Astrocyte (in vitro differentiated cells and primary cell): ENCODE results near the gene ZNF609. TPM values are rescaled to one million over a fixed set of nuclear protein-coding genes. Genes with fewer than 3 reads are reported as not detected.
A peak's percentile ranks its signal among the peaks of the same experiment; 100 is the strongest.

ENCODE experiments used
- DNase-seq: peaks from one replicate; pipeline ENCODE4 v3.0.0-alpha.2; 2010; ENCODE audit warnings: low read depth
- FAIRE-seq: peaks from 2 replicates; lab custom pipeline; 2011; peaks lifted over from hg19 to GRCh38; lab: Jason Lieb, UNC
- H2AFZ ChIP-seq: 2 replicates; pipeline ENCODE4 v1.6.0; 2012; ENCODE audit warnings: low read depth, low read length, inconsistent platforms
- H3K27ac ChIP-seq: 2 replicates; pipeline ENCODE4 v1.5.1; 2011; ENCODE audit warnings: low read depth, low read length, inconsistent platforms
- H3K27me3 ChIP-seq: 2 replicates; pipeline ENCODE4 v1.6.0; 2011; ENCODE audit warnings: low read length, inconsistent platforms; ENCODE audit not compliant: insufficient read depth
- H3K36me3 ChIP-seq: 2 replicates; pipeline ENCODE4 v1.5.1; 2011; ENCODE audit warnings: low read length, inconsistent platforms; ENCODE audit not compliant: insufficient read depth
- H3K4me1 ChIP-seq: 2 replicates; pipeline ENCODE4 v1.5.1; 2011; ENCODE audit warnings: low read length, inconsistent platforms; ENCODE audit not compliant: insufficient read depth
- H3K4me2 ChIP-seq: 2 replicates; pipeline ENCODE4 v1.6.0; 2012; ENCODE audit warnings: low read length, inconsistent platforms
- H3K4me3 ChIP-seq: 2 replicates; pipeline ENCODE4 v1.5.1; 2011; ENCODE audit warnings: low read depth, mild to moderate bottlenecking, low read length, inconsistent platforms; ENCODE audit not compliant: insufficient read depth
- H3K79me2 ChIP-seq: 2 replicates; pipeline ENCODE4 v1.6.0; 2012; ENCODE audit warnings: mild to moderate bottlenecking, low read length, inconsistent platforms; ENCODE audit not compliant: insufficient read depth
- H3K9ac ChIP-seq: 2 replicates; pipeline ENCODE4 v1.6.0; 2012; ENCODE audit warnings: mild to moderate bottlenecking, low read length, inconsistent platforms
- H3K9me3 ChIP-seq: 2 replicates; pipeline ENCODE4 v1.5.1; 2012; ENCODE audit warnings: low read depth, mild to moderate bottlenecking, low read length, inconsistent platforms; ENCODE audit not compliant: insufficient read depth
- H4K20me1 ChIP-seq: 2 replicates; pipeline ENCODE4 v1.6.0; 2012; ENCODE audit warnings: low read length, inconsistent platforms; ENCODE audit not compliant: insufficient read depth
- H3K27ac Mint-ChIP-seq: one replicate; pipeline ENCODE4 v1.8.0; 2021; ENCODE audit warnings: mild to moderate bottlenecking, mixed read lengths; ENCODE audit not compliant: unreplicated experiment
- H3K27me3 Mint-ChIP-seq: one replicate; pipeline ENCODE4 v1.8.0; 2021; ENCODE audit warnings: low read depth, mixed read lengths; ENCODE audit not compliant: unreplicated experiment
- H3K36me3 Mint-ChIP-seq: one replicate; pipeline ENCODE4 v1.8.0; 2021; ENCODE audit warnings: low read depth, mixed read lengths; ENCODE audit not compliant: unreplicated experiment
- H3K4me1 Mint-ChIP-seq: one replicate; pipeline ENCODE4 v1.8.0; 2021; ENCODE audit warnings: low read depth, mixed read lengths; ENCODE audit not compliant: unreplicated experiment
- H3K4me3 Mint-ChIP-seq: one replicate; pipeline ENCODE4 v1.8.0; 2021; ENCODE audit warnings: mild to moderate bottlenecking, moderate library complexity, mixed read lengths; ENCODE audit not compliant: unreplicated experiment
- H3K9me3 Mint-ChIP-seq: one replicate; pipeline ENCODE4 v1.8.0; 2021; ENCODE audit warnings: mild to moderate bottlenecking, mixed read lengths; ENCODE audit not compliant: unreplicated experiment
- CTCF ChIP-seq: IDR thresholded peaks from 2 replicates; pipeline ENCODE4 v1.5.1; 2011; ENCODE audit warnings: low read depth, mild to moderate bottlenecking, inconsistent platforms, low read length, moderate library complexity; ENCODE audit not compliant: insufficient read depth
- EZH2 ChIP-seq: IDR thresholded peaks from 2 replicates; pipeline ENCODE4 v1.6.1; 2012; ENCODE audit warnings: mild to moderate bottlenecking, low read length, inconsistent platforms; ENCODE audit not compliant: insufficient read depth
- total RNA-seq: library from RNA; stranded (reverse); gene quantifications from 2 replicates; pipeline ENCODE4 v1.2.1, GENCODE V29; 2021

The ZNF609 gene
- total RNA-seq, 1 donor from 2014 or later, result 38.5 TPM

GRCh38 chr15:64720188-64720587 lies 259.8 kb downstream of the ZNF609 start:
- Histone ChIP-seq H3K9me3 (no peaks in the 10 kb centered on the region), H3K4me2 (no peak overlapping the region), H3K4me3 (no peak overlapping the region), H3K27ac (no peak overlapping the region), H4K20me1 (no peaks in the 10 kb centered on the region), H3K27me3 (no peaks in the 10 kb centered on the region), H3K79me2 (no peaks in the 10 kb centered on the region), H3K4me1 (no peaks in the 10 kb centered on the region), H3K36me3 (no peaks in the 10 kb centered on the region), H3K9ac (no peak overlapping the region), H2AFZ (no peak overlapping the region)
- DNase-seq (no peak), FAIRE-seq (no peak)
- Mint-ChIP-seq H3K27me3 (no peaks in the 10 kb centered on the region), H3K36me3 (peaks cover 1% of the 10 kb centered on the region), H3K27ac (no peak overlapping the region), H3K9me3 (no peaks in the 10 kb centered on the region), H3K4me3 (no peak overlapping the region), H3K4me1 (no peaks in the 10 kb centered on the region)
- TF ChIP-seq EZH2 (no peak), CTCF (no peak)

- Mint-ChIP-seq H3K36me3 (peaks cover 2% of the 10 kb centered on the region), H3K4me1 (no peaks in the 10 kb centered on the region), H3K27me3 (no peaks in the 10 kb centered on the region), H3K9me3 (no peaks in the 10 kb centered on the region), H3K27ac (no peak overlapping the region), H3K4me3 (no peak overlapping the region)
- TF ChIP-seq EZH2 (no peak), CTCF (no peak)
- FAIRE-seq, result no peak
- no peak overlapping the region for H3K4me2 ChIP-seq
- H3K27me3 ChIP-seq, result no peaks in the 10 kb centered on the region
- no peak overlapping the region for H3K27ac ChIP-seq
- no peaks in the 10 kb centered on the region for H3K79me2 ChIP-seq
- no peak overlapping the region for H2AFZ ChIP-seq
- H3K4me1 ChIP-seq, result peaks cover 2% of the 10 kb centered on the region
- no peaks in the 10 kb centered on the region for H3K9me3 ChIP-seq
- DNase-seq, result no peak
- no peaks in the 10 kb centered on the region for H4K20me1 ChIP-seq
- no peaks in the 10 kb centered on the region for H3K36me3 ChIP-seq
- H3K9ac ChIP-seq, result no peak overlapping the region
- no peak overlapping the region for H3K4me3 ChIP-seq
Observed at GRCh38 chr15:64730151-64730550, 269.8 kb downstream of the ZNF609 start.

GRCh38 chr15:64731012-64731804 lies 270.8 kb downstream of the ZNF609 start:
- Histone ChIP-seq H3K27me3 (no peaks in the 10 kb centered on the region), H2AFZ (no peak overlapping the region), H4K20me1 (no peaks in the 10 kb centered on the region), H3K4me1 (peaks cover 2% of the 10 kb centered on the region), H3K9me3 (no peaks in the 10 kb centered on the region), H3K4me3 (no peak overlapping the region), H3K36me3 (no peaks in the 10 kb centered on the region), H3K79me2 (no peaks in the 10 kb centered on the region), H3K4me2 (peak overlapping the region; percentile 44), H3K9ac (no peak overlapping the region), H3K27ac (no peak overlapping the region)
- no peak for FAIRE-seq
- no peaks in the 10 kb centered on the region for H3K9me3 Mint-ChIP-seq
- H3K4me3 Mint-ChIP-seq, result no peak overlapping the region
- no peak overlapping the region for H3K27ac Mint-ChIP-seq
- TF ChIP-seq CTCF (peak; percentile 83), EZH2 (no peak)
- no peaks in the 10 kb centered on the region for H3K4me1 Mint-ChIP-seq
- DNase-seq, result peak; percentile 29
- H3K27me3 Mint-ChIP-seq, result no peaks in the 10 kb centered on the region
- peaks cover 2% of the 10 kb centered on the region for H3K36me3 Mint-ChIP-seq
